EL (cell line): ENCODE data around the gene NKAIN4.

Experiments
- DNase-seq: peaks from one replicate; pipeline ENCODE4 v3.0.0-alpha.2; 2016

NKAIN4 gene

DNA sequence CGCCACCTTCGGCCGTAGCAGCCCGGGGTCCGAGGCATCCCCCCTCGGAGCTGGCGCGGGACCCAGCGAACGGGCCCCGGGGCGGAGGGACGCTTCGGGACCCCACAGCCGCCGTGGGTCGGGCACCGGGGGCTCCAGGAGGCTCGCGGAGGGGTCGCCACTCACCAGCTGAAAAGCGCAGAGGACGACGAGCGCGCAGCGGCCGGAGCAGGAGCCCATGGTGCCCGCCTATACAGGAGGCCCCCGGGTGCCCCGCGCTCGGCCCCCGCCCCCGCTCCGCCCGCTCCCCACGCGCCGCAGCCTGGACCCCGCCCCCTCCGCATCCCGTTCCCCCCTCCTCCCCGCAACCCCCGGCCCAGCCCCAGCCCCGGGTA, at the start of gene NKAIN4:
TSS of gene NKAIN4 (minus strand) at position 232 of the 374 bp plus-strand sequence. CDS start at position 219, 13 bp downstream.
- DNase-seq: no peak

- no peak for DNase-seq
Observed at GRCh38 chr20:63303095-63303666, 48.9 kb upstream of the NKAIN4 start.

- no peak for DNase-seq
Observed at GRCh38 chr20:63301671-63302070, 47.4 kb upstream of the NKAIN4 start.

DNA sequence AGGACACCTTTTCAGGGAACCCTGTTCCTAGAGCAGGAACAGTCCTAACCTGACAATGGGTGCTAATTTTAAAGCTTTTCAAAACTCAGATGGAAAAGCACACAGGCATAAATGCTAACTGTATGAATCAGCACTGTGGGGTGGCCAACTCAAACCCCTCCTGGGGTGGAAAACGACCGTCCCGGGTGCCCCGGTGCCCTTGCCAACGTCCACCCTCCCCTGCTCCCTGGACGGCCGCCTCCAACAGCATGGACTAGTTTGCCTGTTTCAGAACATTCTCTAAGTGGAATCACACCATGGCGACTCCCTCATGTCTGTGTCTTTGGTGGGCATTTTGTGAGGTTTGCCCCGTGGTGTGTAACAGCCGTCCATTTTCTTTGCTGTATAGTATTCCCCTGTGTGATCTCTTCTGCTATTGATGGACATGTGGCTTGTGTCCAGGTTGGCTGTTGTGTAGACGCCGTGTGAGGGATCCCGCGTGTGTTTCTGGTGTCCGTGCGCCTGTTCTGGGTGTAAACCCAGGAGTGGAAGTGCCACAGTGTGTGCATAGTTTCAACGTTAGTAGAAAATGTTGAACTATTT, 44.6 kb upstream of the NKAIN4 start:
- no peak for DNase-seq

GRCh38 chr20:63297796-63298572, 43.7 kb upstream of the NKAIN4 start:
- DNase-seq: no peak

GRCh38 chr20:63297371-63297781, 43.1 kb upstream of the NKAIN4 start:
- no peak for DNase-seq

GRCh38 chr20:63296531-63297299, 42.5 kb upstream of the NKAIN4 start:
- no peak for DNase-seq

DNA sequence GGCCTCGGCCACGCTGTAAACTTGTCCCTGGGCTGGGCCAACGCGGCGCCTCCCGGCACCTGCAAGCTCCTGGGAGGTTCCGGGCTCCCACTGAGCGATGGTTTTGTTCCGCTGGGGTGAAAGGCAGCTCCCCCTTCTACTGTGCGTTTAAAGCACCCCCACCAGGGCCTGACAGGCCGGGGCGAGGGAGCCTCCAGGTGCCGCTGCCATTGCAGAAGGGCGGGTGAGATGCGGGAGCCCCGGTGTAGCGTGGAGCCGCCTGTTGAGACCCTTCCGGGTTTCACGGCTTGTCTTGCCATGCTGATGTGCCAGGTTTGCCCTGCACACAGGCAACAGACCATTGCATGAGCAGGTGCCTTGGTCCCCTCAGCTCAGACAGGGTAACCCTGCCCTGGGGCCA, 41.6 kb upstream of the NKAIN4 start:
- DNase-seq: no peak

DNA sequence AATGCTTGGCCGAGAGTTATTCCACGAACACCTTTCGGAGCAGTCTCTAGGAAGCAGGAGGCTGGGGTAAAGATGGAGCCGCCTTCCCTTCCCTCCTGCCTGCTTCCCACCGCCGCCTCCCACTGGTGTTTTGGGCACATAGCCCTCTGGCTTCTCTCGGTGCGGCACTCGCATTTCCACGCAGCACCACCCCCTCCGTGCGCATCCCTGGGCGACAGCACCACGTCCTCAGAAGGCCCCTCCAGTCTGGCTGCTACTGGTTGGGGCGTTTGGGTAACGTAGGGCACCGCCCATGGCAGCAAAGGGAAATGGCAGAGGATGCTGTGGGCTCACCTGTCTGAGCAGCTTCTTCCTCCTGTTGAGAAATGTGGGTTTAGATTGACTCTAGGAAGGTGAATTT, 41.2 kb upstream of the NKAIN4 start:
- no peak for DNase-seq

DNA sequence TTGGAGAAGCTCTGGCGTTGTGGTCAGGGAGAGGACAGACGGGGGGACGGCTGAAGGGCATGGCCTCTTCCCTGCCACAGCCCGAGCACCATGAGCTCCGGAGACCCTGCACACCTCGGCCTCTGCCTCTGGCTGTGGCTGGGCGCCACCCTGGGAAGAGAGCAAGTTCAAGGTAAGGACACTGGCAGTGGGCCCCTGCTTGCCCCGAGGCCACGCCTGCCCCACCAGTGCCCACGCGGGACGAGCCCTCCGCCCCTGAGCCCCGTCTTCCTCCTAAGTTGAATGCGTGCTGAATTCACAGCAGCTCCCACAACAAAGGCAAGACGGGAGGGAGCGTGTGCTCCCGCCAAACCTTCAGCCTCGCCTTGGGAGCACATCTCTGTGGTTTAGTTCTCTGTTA, 40.8 kb upstream of the NKAIN4 start:
- no peak for DNase-seq

DNA sequence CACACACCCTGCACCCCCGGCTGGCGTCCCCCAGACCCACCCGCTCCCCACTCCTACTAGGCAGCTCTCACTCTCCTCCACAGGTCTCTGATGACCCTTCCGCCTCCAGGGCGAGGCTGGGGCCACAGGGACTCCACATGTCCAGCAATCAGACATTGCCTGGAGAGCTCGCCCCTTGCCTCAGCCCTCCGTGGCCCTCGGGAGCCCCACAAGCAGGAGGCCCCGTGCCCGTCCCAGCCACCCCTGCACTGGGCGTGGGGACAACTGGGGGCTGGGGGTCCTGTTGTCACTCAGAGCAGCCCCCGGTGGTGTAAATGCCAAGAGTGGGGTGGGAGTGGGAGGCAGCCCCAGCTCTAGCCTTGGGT, 40.3 kb upstream of the NKAIN4 start:
- no peak for DNase-seq

GRCh38 chr20:63293871-63294535, 39.7 kb upstream of the NKAIN4 start:
- no peak for DNase-seq

DNA sequence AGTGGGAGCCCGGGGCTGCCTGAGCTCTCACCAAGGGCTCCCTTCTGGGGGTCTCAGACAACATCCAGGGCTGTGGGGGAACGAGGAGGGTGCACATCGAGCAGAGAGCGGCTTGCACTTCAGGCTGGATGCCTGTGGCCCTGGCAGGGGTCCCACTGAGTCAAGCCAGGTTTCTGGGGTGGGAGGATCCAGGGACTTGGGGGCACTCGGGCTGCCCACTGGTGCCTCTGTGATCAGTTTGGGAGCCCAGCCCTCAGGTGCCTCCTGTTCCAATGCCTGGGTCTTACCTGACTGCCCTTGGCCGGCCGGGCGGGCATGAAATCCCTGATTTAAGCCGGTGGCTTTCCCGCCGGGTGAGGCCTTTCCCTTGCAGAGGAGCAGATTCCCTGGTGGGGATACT, 39.2 kb upstream of the NKAIN4 start:
- no peak for DNase-seq

DNA sequence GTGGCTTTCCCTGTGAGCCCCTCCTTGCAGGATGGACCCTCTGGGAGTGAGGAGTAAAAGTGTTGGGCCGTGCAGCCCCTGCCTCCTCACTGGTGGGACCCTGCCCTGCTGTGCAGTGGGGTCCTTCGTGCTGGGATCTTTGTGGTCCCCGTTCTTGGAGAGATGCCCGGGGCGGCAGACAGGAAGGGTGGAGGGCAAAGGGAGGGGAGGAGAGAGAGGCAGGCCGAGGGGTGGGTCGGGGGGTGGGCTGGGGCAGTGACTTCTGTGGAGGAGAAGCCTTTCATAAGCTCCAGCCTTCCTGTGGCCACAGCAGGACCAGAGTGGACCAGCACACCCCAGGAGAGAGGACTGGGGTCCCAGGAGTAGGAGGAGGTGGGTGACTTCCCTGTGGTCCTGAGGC, 38.6 kb upstream of the NKAIN4 start, which contains the start of gene COL20A1:
TSS of gene COL20A1 (plus strand) at position 283 of the 400 bp plus-strand sequence. CDS start 1,922 bp downstream, outside the sequence.
- DNase-seq: no peak

DNA sequence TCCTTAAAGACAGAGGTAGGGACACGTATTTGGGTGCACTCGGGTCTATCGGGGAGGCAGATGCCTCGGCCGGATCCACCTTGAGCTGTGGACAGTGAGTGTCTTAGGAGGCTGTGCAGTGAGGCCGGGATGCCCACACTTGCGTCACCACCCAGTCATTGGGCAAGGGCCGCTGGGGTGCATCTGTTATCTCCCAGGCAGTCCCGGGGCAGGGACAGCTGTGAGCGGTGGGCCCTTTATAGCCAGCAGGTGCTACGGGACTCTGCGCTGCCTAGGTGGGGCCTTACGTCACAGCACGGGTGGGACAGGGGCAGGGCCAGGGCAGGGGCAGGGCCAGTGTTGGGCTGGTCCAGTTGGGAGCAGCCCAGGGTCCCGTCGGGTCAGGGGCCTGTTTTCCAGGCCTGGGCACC, 38.0 kb upstream of the NKAIN4 start:
- no peak for DNase-seq

DNA sequence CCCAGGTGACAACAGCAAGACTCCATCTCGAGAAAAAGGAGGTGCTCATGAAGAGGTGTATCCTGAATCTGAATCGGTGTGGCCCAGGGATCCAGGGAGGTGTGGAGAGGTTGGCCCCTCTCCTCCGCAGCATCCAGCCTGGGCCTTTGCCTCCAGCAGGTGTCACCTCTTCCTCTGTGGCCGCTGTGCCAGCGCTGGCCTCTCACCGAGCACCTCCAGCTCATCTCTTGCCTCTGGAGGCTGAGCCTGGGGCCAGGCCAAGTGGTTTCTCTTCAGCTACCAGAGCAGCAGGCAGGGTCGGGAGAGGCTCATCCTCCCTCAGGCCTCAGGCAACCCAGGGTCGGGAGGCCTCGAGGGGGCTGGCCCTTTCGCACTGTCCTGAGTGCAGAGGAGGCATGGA, 37.5 kb upstream of the NKAIN4 start:
- DNase-seq: no peak

DNA sequence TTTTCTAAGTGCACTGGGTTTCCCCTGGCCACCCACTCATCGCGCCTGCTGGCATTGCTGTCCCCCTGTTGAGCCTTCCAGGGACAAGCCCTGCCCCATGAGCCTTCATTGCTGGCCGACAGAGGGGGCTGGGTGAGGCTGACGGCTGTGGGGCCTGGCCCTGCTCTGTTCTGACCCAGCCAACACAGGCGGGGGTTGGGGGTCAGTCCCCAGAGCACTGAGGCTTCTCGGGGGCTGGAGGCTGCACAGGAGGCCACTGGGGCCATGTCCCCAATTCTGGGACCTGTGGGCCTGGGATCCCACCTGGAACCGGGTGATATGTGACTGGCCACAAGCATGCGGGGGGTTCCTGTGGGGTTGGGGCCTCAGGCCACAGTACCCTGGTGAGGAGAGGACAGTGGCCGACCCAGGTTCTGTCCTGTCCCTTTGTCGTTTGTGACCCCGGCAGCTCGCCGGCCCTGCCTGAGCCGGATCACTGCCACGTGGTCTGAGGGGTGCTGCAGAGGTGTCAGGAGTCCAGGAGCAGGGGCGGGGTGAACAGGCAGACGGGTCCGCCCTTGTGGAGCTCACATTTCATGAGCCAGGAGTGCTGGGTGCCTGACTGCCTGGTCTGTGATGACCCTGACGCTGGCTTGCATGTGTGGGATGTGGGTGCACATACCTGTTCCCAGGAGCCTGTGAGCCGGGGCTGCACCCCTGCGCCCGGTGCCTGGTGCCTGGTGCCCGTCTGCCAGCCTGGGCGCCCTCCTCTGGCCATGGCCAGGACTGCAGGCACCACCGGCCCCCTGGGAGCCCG, 36.6 kb upstream of the NKAIN4 start:
- DNase-seq: peak; percentile 35

DNA sequence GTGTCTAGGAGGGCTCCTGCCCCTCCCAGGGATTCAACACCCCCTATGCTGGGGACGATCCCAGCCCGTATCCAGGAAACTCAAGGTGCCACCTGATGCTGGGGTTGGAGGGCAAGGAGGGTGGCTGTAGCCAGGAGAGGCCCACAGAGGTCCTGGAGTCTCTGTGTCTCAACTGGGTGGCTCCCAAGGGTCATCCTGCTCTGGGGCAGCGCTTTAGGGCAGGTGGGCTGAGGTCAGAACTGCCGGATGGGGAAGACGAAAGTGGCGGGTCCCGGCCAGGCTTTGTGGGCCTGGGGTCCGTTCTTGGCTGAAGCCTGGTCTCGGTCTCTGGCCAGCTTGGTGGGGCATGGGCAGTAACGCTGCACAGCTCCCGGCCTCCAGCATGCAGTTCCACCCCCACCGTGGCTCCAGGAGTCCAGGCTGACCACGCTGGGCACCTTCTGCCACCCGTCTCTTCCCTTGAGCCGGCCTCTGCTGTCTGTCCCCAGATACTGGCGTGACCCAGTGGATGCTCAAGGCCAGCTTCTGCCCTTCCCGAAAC, 35.9 kb upstream of the NKAIN4 start:
- no peak for DNase-seq

GRCh38 chr20:63289311-63290135, 35.3 kb upstream of the NKAIN4 start:
- DNase-seq: no peak

DNA sequence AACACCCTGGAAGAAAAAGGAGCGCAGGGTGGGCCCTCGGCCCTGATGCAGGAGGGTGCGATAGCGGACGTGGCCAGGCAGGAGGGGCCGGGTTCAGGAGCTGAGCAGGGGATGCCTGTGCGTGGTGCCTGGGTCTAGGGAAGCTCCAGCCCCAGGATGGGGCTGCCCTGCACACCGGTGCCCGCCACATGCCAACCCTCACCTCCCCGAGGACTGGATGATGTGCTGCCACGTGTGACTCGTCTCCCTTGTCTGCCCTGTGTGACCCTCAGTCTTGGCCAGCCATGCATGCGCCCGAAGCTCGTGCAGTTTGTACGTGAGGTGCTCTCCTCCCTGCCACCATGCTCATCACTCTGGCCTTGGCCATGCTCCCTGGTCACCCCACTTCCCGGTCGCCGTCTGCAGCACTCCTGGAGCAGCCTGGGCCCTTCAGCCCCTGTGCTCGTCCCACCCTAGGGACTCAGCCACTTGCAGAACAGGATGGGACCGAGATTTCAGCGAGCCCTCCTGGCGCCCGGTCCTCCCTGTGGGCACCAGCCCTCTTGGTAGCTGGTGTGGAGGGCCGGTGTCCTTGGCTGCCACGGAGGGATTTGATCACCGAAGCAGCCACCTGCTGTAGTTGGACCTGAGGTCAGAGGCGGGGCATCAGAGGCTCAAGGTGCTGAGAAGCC, 34.5 kb upstream of the NKAIN4 start:
- no peak for DNase-seq
